Dermis blood vessel endothelial cell (primary cell): ENCODE measurements around the gene NDUFB1. TPM values are rescaled to one million over a fixed set of nuclear protein-coding genes. Genes with fewer than 3 reads are reported as not detected.

Experiments
- DNase-seq: peaks from one replicate; pipeline ENCODE4 v3.0.0; 2010
- total RNA-seq: library from RNA; depleted of rRNA; stranded (reverse); fragments of >200 nt; gene quantifications from 2 replicates; pipeline ENCODE4 v1.2.3, GENCODE V29; 2014

The NDUFB1 gene
- 102 and 208 TPM in 2 replicates for total RNA-seq

- peak; percentile 86 for DNase-seq
Measured at GRCh38 chr14:92121670-92122350, at the start of gene NDUFB1, which contains the start of gene CPSF2. Gene NDUFB1, minus strand, starts transcription at chr14:92121706. Its CDS starts 4,069 bp downstream, at chr14:92117637. Gene CPSF2, plus strand, starts transcription at chr14:92121969. Its CDS starts 9,016 bp downstream, at chr14:92130985.

GRCh38 chr14:92164958-92165357, 43.5 kb upstream of the NDUFB1 start:
- no peak for DNase-seq

GRCh38 chr14:92161521-92161920, 40.0 kb upstream of the NDUFB1 start:
- DNase-seq: no peak

- no peak for DNase-seq
Measured at GRCh38 chr14:92160619-92161018, 39.1 kb upstream of the NDUFB1 start.

- no peak for DNase-seq
Measured at GRCh38 chr14:92154283-92154942, 32.9 kb upstream of the NDUFB1 start.

- no peak for DNase-seq
Measured at GRCh38 chr14:92153581-92153980, 32.1 kb upstream of the NDUFB1 start.

- DNase-seq: no peak
Measured at GRCh38 chr14:92144708-92145107, 23.2 kb upstream of the NDUFB1 start.

GRCh38 chr14:92143962-92144361, 22.5 kb upstream of the NDUFB1 start:
- no peak for DNase-seq

GRCh38 chr14:92143309-92143708, 21.8 kb upstream of the NDUFB1 start:
- DNase-seq: no peak

- DNase-seq: peak; percentile 67
Measured at GRCh38 chr14:92135269-92135668, 13.8 kb upstream of the NDUFB1 start.

GRCh38 chr14:92134456-92134855, 12.9 kb upstream of the NDUFB1 start:
- no peak for DNase-seq

- DNase-seq: peak; percentile 16
Measured at GRCh38 chr14:92122761-92123160, 1.3 kb upstream of the NDUFB1 start.

- DNase-seq: peak; percentile 45
Measured at GRCh38 chr14:92122351-92122677, 808 bp upstream of the NDUFB1 start.

GRCh38 chr14:92121207-92121669, 268 bp downstream of the NDUFB1 start:
- DNase-seq: peak; percentile 62

GRCh38 chr14:92109490-92109889, 12.0 kb downstream of the NDUFB1 start:
- DNase-seq: no peak

GRCh38 chr14:92108345-92109254, 12.9 kb downstream of the NDUFB1 start:
- no peak for DNase-seq

GRCh38 chr14:92106143-92106926, 15.2 kb downstream of the NDUFB1 start, which contains the start of gene ATXN3:
Gene ATXN3, minus strand, starts transcription at chr14:92106582. Its CDS starts 30 bp downstream, at chr14:92106552.
- DNase-seq: peak; percentile 100

GRCh38 chr14:92105893-92106142, 15.7 kb downstream of the NDUFB1 start:
- DNase-seq: peak; percentile 57

- DNase-seq: no peak
Measured at GRCh38 chr14:92105073-92105892, 16.2 kb downstream of the NDUFB1 start.

GRCh38 chr14:92103363-92103989, 18.0 kb downstream of the NDUFB1 start:
- DNase-seq: no peak

- no peak for DNase-seq
Measured at GRCh38 chr14:92099802-92100201, 21.7 kb downstream of the NDUFB1 start.
